HCT116 (cell line): ENCODE results near the gene PYGO2. TPM values are rescaled to one million over a fixed set of nuclear protein-coding genes. Genes with fewer than 3 reads are reported as not detected.
"Not testable (repeated sequence)": the region's sequence is repeated elsewhere in the genome, so short reads cannot be mapped to it uniquely, and the experiment has no call there.

Experiments used
- ATAC-seq: fragments of 200-7000 bp; cut with Tn5 transposase; 2 replicates; pipeline ENCODE4 v1.9.1; 2020; ENCODE audit warnings: mild to moderate bottlenecking, moderate library complexity
- BruUV-seq: library from RNA; stranded (reverse); fragments of 400-500 nt; replicated peaks from 2 replicates; lab custom pipeline; 2021; lab: Mats Ljungman, UMichigan
- CTCF ChIA-PET: fragments of 300-600 bp; sonication (Branson Sonifier 250); formaldehyde crosslinking; loops from one replicate; lab custom pipeline; 2021; ENCODE audit warnings: antibody characterized with exemption; lab: Charles Lee
- POLR2A ChIA-PET: fragments of 300-600, 350-600 bp; sonication (Branson Sonifier 250); formaldehyde crosslinking; loops from one replicate; lab custom pipeline; 2021; ENCODE audit warnings: antibody characterized with exemption; lab: Charles Lee
- RAD21 ChIA-PET, 2 experiments: fragments of 300-600 bp; sonication (Branson Sonifier 250); formaldehyde crosslinking; loops; one replicate each; lab custom pipeline; 2023; ENCODE audit warnings: low total read pairs in 2 of 2; ENCODE audit not compliant: uncharacterized antibody in 2 of 2, unreplicated experiment in 2 of 2, low non-redundant PET in 1 of 2; lab: Charles Lee
- DNase-seq: peaks from one replicate; pipeline ENCODE4 v3.0.0-alpha.2; 2010; ENCODE audit warnings: low read depth, low spot score
- H2AFZ ChIP-seq: fragments of 200-600 bp; shearing (Covaris generic), sonication (generic); 2 replicates; pipeline ENCODE4 v1.6.1; 2017; ENCODE audit warnings: low read depth, mixed run types, mixed read lengths, antibody characterized with exemption, low read length; ENCODE audit not compliant: poor library complexity, severe bottlenecking
- H3K27ac ChIP-seq: 2 replicates; pipeline ENCODE4 v1.5.1; 2012; ENCODE audit warnings: low read depth, low read length
- H3K27me3 ChIP-seq: fragments of 200-600 bp; sonication (generic); 2 replicates; pipeline ENCODE4 v1.6.1; 2016; ENCODE audit warnings: mixed run types, low read length, mixed read lengths; ENCODE audit not compliant: insufficient read depth
- H3K36me3 ChIP-seq, 2 experiments: fragments of 200-500 bp in 1 of 2; fragments of 200-600 bp in 1 of 2; sonication (Bioruptor generic) in 1 of 2; sonication (generic) in 1 of 2; 2 replicates each; pipeline versions ENCODE4 v1.5.1 to v1.6.1; 2014 to 2016; ENCODE audit warnings: low read length in 2 of 2, inconsistent platforms in 1 of 2, mixed read lengths in 1 of 2, mixed run types in 1 of 2; ENCODE audit not compliant: insufficient read depth in 2 of 2, control insufficient read depth in 1 of 2
- H3K4me1 ChIP-seq, 2 experiments: fragments of 200-600 bp in 1 of 2; sonication (generic) in 1 of 2; 2 replicates each; pipeline versions ENCODE4 v1.5.1 to v1.6.1; 2012 to 2017; ENCODE audit warnings: low read length in 2 of 2, inconsistent platforms in 1 of 2, mild to moderate bottlenecking in 1 of 2, mixed read lengths in 1 of 2, mixed run types in 1 of 2, moderate library complexity in 1 of 2; ENCODE audit not compliant: insufficient read depth in 2 of 2, control insufficient read depth in 1 of 2
- H3K4me2 ChIP-seq: fragments of 200-600 bp; sonication (generic); 2 replicates; pipeline ENCODE4 v1.6.1; 2017; ENCODE audit warnings: mixed run types, low read length, mixed read lengths
- H3K4me3 ChIP-seq, 2 experiments: fragments of 200-600 bp in 1 of 2; sonication (generic) in 1 of 2; replicated peaks in 1 of 2; 2 replicates each; pipeline ENCODE4 v1.5.1; 2011 to 2016; ENCODE audit warnings: low read length in 2 of 2, control low read depth in 1 of 2, low read depth in 1 of 2, mild to moderate bottlenecking in 1 of 2, mixed read lengths in 1 of 2, mixed run types in 1 of 2
- H3K79me2 ChIP-seq: fragments of 200-600 bp; sonication (generic); 2 replicates; pipeline ENCODE4 v1.6.1; 2017; ENCODE audit warnings: mild to moderate bottlenecking, mixed run types, low read length, moderate library complexity, mixed read lengths; ENCODE audit not compliant: insufficient read depth
- H3K9ac ChIP-seq: fragments of 200-600 bp; sonication (generic); 2 replicates; pipeline ENCODE4 v1.6.1; 2016; ENCODE audit warnings: low read length, mixed read lengths
- H3K9me2 ChIP-seq: fragments of 200-600 bp; sonication (generic), shearing (Covaris generic); 2 replicates; pipeline ENCODE4 v1.6.1; 2017; ENCODE audit warnings: mixed run types, mild to moderate bottlenecking, moderate library complexity; ENCODE audit not compliant: insufficient read depth
- H3K9me3 ChIP-seq, 2 experiments: fragments of 200-500 bp in 1 of 2; fragments of 200-600 bp in 1 of 2; sonication (Bioruptor generic) in 1 of 2; sonication (generic) in 1 of 2; 2 replicates each; pipeline ENCODE4 v1.6.1; 2014 to 2017; ENCODE audit warnings: low read length in 2 of 2, mixed read lengths in 2 of 2, inconsistent platforms in 1 of 2, low read depth in 1 of 2, mild to moderate bottlenecking in 1 of 2, mixed run types in 1 of 2, moderate library complexity in 1 of 2; ENCODE audit not compliant: control insufficient read depth in 1 of 2, insufficient read depth in 1 of 2
- H4K20me1 ChIP-seq: fragments of 200-600 bp; sonication (generic), shearing (Covaris generic); 2 replicates; pipeline ENCODE4 v1.6.1; 2017; ENCODE audit warnings: mixed run types, mild to moderate bottlenecking, moderate library complexity; ENCODE audit not compliant: insufficient read depth
- CBX3 ChIP-seq: IDR thresholded peaks from 2 replicates; pipeline ENCODE4 v1.6.1; 2012; ENCODE audit warnings: low read depth
- REST ChIP-seq: IDR thresholded peaks from 2 replicates; pipeline ENCODE4 v1.6.1; 2012; ENCODE audit warnings: low read depth
- intact Hi-C: fragments of 100-400 bp; cut with micrococcal nuclease; formaldehyde crosslinking; loops from 2 replicates; pipeline ENCODE4 v1.10.0; 2022
- total RNA-seq: library from RNA; stranded (reverse); gene quantifications from one replicate; pipeline ENCODE4 v1.2.1, GENCODE V29; 2021; ENCODE audit not compliant: unreplicated experiment

The PYGO2 gene
- total RNA-seq, 1 experiment from 2014 or later: 37.2 TPM

GRCh38 chr1:154987326-154987725 lies 25.7 kb upstream of the PYGO2 start (continued):
- TF ChIP-seq REST: no peak
- no peak for TF ChIP-seq CBX3

- H4K20me1 ChIP-seq, H3K4me2 ChIP-seq, POLR2A ChIA-PET, H3K9me2 ChIP-seq, DNase-seq, H3K9me3 ChIP-seq, H3K27me3 ChIP-seq, CTCF ChIA-PET, H3K9ac ChIP-seq, ATAC-seq, H3K4me3 ChIP-seq, H2AFZ ChIP-seq, intact Hi-C loops, H3K27ac ChIP-seq, RAD21 ChIA-PET, BruUV-seq: not testable (repeated sequence)
- peaks cover 12 to 25% of the 10 kb centered on the region in 2 experiments; a peak in 3 of 4 replicates for H3K36me3 ChIP-seq
- peaks cover 65% of the 10 kb centered on the region for H3K79me2 ChIP-seq
- H3K4me1 ChIP-seq: peaks cover 10 to 19% of the 10 kb centered on the region in 2 experiments; a peak in 3 of 4 replicates
These were observed 25.2 kb upstream of the PYGO2 start for GRCh38 chr1:154986736-154987135.
